ENCODE measurements around the gene U2SURP. TPM values are rescaled to one million over a fixed set of nuclear protein-coding genes. Genes with fewer than 3 reads are reported as not detected.

U2SURP gene
- total RNA-seq, 1 donor from 2014 or later, result 72.2 TPM

DNA sequence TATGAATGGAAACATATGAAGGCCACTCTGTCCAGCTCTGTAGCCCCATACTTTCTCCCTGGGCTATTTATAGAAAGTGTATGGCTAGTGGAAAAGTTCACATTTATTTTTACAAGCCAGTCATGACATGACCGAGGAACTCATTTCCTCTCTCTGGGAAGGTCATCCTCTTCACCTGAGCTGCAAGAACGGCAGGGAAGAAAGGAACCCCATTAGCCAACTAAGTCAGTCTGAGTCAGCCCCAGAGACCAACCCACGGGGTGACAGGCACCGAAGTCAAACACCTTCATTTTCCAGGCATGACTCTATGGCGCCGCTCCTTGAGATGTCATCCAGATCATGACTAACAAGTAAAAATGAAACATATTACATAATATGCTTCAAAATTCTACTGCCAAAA is 42.7 kb upstream of the U2SURP start:
- H3K4me1 ChIP-seq, result peaks cover 7% of the 10 kb centered on the region
- no peak for TF ChIP-seq POLR2A (IDR thresholded peaks at IDR 0.05)
- TF ChIP-seq POLR2AphosphoS5 (IDR thresholded peaks at IDR 0.05; ENCODE audit: insufficient read depth in 1 of 2, low read depth in 1 of 2), result peak in 1 of 2 donors; percentile 15
- no peak overlapping the region for H3K4me3 ChIP-seq
- no peak for DNase-seq (ENCODE audit: extremely low spot score in 2 of 2)
- H3K9me3 ChIP-seq, result no peaks in the 10 kb centered on the region
- no peaks in the 10 kb centered on the region for H3K36me3 ChIP-seq
- intact Hi-C loops (cut with DNase I), result no loop called here
- H3K27ac ChIP-seq, result no peak overlapping the region
- H3K27me3 ChIP-seq, result no peaks in the 10 kb centered on the region

DNA sequence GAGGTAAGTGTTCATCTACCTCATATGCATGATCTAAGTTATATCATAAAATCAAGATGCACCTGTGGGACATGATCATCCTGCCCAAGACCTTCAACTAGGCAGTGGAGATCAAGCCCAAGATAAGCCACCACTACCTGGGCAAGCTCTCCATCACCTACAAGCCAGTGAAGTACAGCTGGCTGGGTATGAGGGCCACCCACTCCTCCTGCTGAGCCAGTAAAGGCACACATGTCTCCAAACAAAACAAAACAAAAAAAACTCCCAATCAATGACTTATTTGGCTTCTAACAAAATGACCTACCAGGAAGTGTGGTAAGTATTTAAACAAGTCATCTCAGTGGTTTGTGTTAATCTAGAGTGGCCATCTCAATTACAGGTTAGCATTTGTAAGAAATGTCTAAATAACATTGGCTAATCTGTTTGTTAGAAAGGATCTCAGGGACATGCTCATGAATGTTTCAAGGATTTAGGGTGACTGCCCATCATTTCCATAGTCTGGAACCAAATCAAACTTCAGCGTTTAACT is 41.0 kb upstream of the U2SURP start:
- H3K4me1 ChIP-seq, result peaks cover 12% of the 10 kb centered on the region
- no peak overlapping the region for H3K4me3 ChIP-seq
- H3K27ac ChIP-seq, result no peak overlapping the region
- intact Hi-C loops (cut with DNase I), result no loop called here
- no peaks in the 10 kb centered on the region for H3K9me3 ChIP-seq
- no peaks in the 10 kb centered on the region for H3K36me3 ChIP-seq
- TF ChIP-seq, protein P1, sequence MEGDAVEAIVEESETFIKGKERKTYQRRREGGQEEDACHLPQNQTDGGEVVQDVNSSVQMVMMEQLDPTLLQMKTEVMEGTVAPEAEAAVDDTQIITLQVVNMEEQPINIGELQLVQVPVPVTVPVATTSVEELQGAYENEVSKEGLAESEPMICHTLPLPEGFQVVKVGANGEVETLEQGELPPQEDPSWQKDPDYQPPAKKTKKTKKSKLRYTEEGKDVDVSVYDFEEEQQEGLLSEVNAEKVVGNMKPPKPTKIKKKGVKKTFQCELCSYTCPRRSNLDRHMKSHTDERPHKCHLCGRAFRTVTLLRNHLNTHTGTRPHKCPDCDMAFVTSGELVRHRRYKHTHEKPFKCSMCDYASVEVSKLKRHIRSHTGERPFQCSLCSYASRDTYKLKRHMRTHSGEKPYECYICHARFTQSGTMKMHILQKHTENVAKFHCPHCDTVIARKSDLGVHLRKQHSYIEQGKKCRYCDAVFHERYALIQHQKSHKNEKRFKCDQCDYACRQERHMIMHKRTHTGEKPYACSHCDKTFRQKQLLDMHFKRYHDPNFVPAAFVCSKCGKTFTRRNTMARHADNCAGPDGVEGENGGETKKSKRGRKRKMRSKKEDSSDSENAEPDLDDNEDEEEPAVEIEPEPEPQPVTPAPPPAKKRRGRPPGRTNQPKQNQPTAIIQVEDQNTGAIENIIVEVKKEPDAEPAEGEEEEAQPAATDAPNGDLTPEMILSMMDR (IDR thresholded peaks at IDR 0.05), result no peak
- TF ChIP-seq POLR2AphosphoS5 (IDR thresholded peaks at IDR 0.05; ENCODE audit: insufficient read depth in 1 of 2, low read depth in 1 of 2), result no peak
- no peak for TF ChIP-seq POLR2A (IDR thresholded peaks at IDR 0.05)
- H3K27me3 ChIP-seq, result no peaks in the 10 kb centered on the region
- DNase-seq (ENCODE audit: extremely low spot score in 2 of 2), result no peak

DNA sequence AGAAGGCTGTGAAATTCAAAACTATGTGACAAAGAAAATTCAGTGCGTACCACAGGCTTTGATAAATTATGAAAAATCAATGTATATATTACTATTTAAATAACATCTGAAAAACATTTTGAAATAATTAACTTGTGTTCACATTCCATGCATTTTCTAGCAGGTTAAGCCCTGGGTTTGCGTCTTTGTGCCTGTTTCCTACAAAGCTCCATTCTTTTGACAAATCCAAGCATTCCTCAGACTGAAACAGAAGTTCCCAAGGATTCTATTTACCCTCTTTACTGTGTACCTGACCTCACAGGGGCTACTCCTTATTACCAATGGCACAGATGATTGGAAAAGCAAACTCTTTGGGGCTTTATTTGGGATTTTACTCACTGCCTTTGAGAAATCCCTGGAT is 39.8 kb upstream of the U2SURP start:
- no peak overlapping the region for H3K4me3 ChIP-seq
- no peak overlapping the region for H3K27ac ChIP-seq
- no peaks in the 10 kb centered on the region for H3K9me3 ChIP-seq
- intact Hi-C loops (cut with DNase I), result no loop called here
- no peaks in the 10 kb centered on the region for H3K27me3 ChIP-seq
- H3K4me1 ChIP-seq, result peaks cover 12% of the 10 kb centered on the region
- no peak for DNase-seq (ENCODE audit: extremely low spot score in 2 of 2)
- no peaks in the 10 kb centered on the region for H3K36me3 ChIP-seq
- no peak for TF ChIP-seq POLR2A (IDR thresholded peaks at IDR 0.05)
- TF ChIP-seq POLR2AphosphoS5 (IDR thresholded peaks at IDR 0.05; ENCODE audit: insufficient read depth in 1 of 2, low read depth in 1 of 2), result no peak
- TF ChIP-seq, protein P1 (IDR thresholded peaks at IDR 0.05), result no peak

DNA sequence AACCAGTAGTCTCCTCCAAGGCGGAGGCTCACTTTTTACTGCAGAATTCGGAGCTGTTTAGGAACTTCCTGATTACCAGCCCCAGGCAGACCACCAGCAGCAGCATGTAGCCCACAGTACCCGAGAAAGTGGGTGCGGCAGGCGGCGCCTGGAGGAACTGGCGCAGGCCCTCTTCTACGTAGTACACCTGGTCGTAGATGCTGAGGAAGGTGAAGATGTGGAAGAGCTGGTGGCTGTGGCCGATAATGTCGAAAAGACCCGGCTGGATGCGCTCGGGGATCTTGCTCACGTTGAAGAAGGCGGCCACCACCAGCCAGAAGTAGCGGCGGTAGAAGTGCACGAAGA is 39.2 kb upstream of the U2SURP start:
- Histone ChIP-seq H3K4me3 (no peak overlapping the region), H3K36me3 (no peaks in the 10 kb centered on the region), H3K4me1 (peaks cover 12% of the 10 kb centered on the region), H3K9me3 (no peaks in the 10 kb centered on the region), H3K27ac (no peak overlapping the region), H3K27me3 (no peaks in the 10 kb centered on the region)
- TF ChIP-seq POLR2A (IDR thresholded peaks at IDR 0.05), result no peak
- TF ChIP-seq, protein P1 (IDR thresholded peaks at IDR 0.05), result no peak
- no peak for TF ChIP-seq POLR2AphosphoS5 (IDR thresholded peaks at IDR 0.05; ENCODE audit: insufficient read depth in 1 of 2, low read depth in 1 of 2)
- no peak for DNase-seq (ENCODE audit: extremely low spot score in 2 of 2)
- intact Hi-C loops (cut with DNase I), result no loop called here

DNA sequence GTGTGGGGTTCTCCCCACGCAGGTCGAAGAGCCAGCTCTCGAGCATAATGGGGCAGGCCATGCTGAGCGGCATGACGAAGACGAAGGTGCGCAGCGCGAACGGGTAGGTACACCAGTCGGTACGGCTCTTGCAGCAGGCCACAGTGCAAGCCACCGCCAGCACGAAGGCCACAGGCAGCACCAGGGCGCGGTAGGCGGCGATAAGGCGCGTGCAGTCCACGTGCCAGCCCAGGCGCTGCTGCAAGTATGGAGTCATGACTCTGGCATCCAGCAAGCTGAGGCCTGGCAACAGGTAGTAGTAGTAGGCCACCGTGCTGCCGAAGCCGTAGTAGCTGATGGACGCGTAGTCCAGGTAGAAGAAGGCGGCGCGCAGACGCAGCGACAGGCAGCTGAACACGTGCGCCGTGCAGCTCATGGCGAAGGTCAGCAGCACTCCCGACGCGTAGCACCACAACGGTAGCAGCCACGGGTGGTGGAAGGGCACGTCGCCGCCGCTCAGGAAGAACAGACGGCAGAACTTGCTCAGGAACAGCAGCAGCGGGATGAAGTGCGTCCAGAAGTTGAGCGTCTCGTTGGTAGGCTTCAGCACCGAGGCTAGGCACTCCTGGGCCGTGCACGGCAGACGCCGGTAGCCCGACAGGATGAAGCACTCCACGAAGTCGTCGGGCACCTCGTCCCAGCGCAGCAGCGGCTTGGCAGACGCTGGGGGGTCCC is 38.7 kb upstream of the U2SURP start:
- DNase-seq (ENCODE audit: extremely low spot score in 2 of 2), result no peak
- Histone ChIP-seq H3K27me3 (no peaks in the 10 kb centered on the region), H3K4me3 (peak overlapping the region; percentile 47 to 63), H3K27ac (no peak overlapping the region), H3K36me3 (no peaks in the 10 kb centered on the region), H3K9me3 (no peaks in the 10 kb centered on the region), H3K4me1 (peaks cover 12% of the 10 kb centered on the region)
- intact Hi-C loops (cut with DNase I), result no loop called here
- TF ChIP-seq, protein P1 (IDR thresholded peaks at IDR 0.05), result no peak
- TF ChIP-seq POLR2AphosphoS5 (IDR thresholded peaks at IDR 0.05; ENCODE audit: insufficient read depth in 1 of 2, low read depth in 1 of 2) (no peak), POLR2A (IDR thresholded peaks at IDR 0.05) (no peak)
